Ishikawa (cell line): ENCODE results near the gene MTG2.

Experiments
- CEBPB ChIP-seq: IDR thresholded peaks from 2 replicates; pipeline ENCODE4 v1.6.1; 2012
- MAX ChIP-seq: IDR thresholded peaks from 2 replicates; pipeline ENCODE4 v1.6.1; 2012
- TAF1 ChIP-seq: IDR thresholded peaks from 2 replicates; pipeline ENCODE4 v1.6.1; 2012; ENCODE audit warnings: low read depth, mild to moderate bottlenecking
- TCF12 ChIP-seq: IDR thresholded peaks from 2 replicates; pipeline ENCODE4 v1.6.1; 2012; ENCODE audit warnings: low read depth
- USF1 ChIP-seq: IDR thresholded peaks from 2 replicates; pipeline ENCODE4 v1.6.1; 2012
- YY1 ChIP-seq: IDR thresholded peaks from 2 replicates; pipeline ENCODE4 v1.6.1; 2012; ENCODE audit warnings: low read depth
- ZBTB7A ChIP-seq: IDR thresholded peaks from 2 replicates; pipeline ENCODE4 v1.6.1; 2012; ENCODE audit warnings: low read depth

GRCh38 chr20:62195736-62196135, 12.9 kb downstream of the MTG2 start:
- no peak for TF ChIP-seq YY1
- TF ChIP-seq ZBTB7A: no peak
- TF ChIP-seq MAX: no peak
- TF ChIP-seq CEBPB: no peak
- no peak for TF ChIP-seq TAF1
- TF ChIP-seq TCF12: no peak
- TF ChIP-seq USF1: no peak
